Stimulated activated CD4-positive, alpha-beta T cell treated with anti-CD3 and anti-CD28 coated beads, Interleukin-4, amount 100 ng/mL, for 4 hours (primary cell): ENCODE results near the gene TBC1D17.

ENCODE experiments used
- DNase-seq, 2 experiments: peaks; one replicate each; pipeline ENCODE4 v3.0.0-alpha.2; 2020

The TBC1D17 gene

GRCh38 chr19:49877020-49877878 lies at the start of gene TBC1D17, which contains the start of gene AKT1S1:
TBC1D17 (plus strand) TSS chr19:49877702; CDS start chr19:49877724, 22 bp downstream.
AKT1S1 (minus strand) TSS chr19:49877355; CDS start chr19:49873295, 4,060 bp downstream.
- peak; percentile 93 to 99 for DNase-seq

DNA sequence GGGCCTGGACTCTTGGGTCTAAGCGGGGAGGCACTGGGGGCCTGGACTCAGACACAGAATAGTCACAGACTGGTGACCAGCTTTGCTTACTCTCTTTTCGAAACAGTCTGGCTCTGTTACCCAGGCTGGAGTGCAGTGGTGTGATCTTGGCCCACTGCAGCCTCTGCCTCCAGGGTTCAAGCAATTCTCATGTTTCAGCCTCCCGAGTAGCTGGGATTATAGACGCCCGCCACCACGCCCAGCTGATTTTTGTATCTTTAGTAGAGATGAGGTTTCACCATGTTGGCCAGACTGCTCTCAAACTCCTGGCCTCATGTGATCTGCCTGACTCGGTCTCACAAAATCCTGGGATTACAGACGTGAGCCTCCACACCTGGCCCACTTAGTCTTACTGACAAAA lies 48.3 kb upstream of the TBC1D17 start:
- no peak for DNase-seq

GRCh38 chr19:49829721-49830120 lies 47.8 kb upstream of the TBC1D17 start:
- no peak for DNase-seq

GRCh38 chr19:49830766-49831165 lies 46.7 kb upstream of the TBC1D17 start:
- DNase-seq = no peak

DNA sequence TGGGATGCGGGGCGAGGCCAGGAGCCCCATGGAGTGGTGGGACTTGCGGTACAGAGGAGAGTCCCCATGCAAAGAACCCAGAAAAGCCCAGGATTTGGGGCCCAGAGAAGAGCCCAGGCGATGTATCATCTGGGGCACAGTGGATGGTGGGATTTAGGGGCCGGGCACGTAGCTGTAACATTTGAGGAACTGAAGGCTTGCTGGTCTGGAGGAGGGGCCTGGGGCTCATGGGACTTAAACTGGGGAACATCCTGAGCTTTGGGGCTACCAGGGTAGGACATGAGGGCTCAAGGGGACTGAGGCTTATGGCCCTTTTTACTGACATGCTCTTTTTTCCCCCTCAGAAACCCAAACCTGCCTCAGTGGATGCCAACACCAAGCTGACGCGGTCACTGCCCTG lies 45.9 kb upstream of the TBC1D17 start:
- no peak for DNase-seq

- no peak for DNase-seq
Observed at GRCh38 chr19:49832556-49832955, 44.9 kb upstream of the TBC1D17 start.

DNA sequence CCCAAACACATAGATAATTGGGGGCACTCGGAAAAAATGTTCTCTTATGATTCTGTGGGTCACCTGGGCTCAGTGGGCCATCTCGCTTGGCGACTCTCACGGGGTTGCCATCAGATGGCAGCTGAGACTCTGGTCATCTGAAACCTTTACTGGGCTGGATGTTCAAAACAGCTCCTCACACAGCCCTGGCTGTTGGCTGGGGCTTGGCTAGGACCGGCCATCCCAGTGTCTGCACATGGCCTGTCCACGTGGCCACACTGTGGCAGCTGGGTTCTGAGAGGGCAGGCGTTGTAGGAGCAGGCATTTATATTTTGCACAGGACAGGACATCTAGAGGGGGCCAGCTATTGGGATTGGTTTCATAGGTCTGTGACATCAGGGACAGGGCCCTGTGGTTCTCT lies 43.9 kb upstream of the TBC1D17 start:
- no peak for DNase-seq

DNA sequence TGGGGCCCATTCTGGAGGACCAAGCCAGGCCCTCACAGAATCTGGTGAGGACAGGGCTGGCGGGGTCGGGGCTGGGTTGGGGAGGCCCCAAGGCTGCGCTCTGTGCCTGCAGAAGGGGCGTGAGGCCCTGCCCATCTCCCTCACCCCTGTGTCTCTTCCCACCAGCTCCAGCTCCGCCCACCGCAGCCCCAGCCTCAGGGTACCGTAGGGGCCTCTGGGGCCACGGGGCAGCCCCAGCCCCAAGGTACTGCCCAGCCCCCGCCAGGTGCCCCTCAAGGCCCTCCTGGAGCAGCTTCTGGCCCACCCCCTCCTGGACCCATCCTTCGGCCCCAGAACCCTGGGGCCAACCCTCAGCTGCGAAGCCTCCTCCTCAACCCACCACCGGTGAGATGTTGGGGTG lies 41.9 kb upstream of the TBC1D17 start:
- DNase-seq = no peak

GRCh38 chr19:49836176-49837008 lies 41.1 kb upstream of the TBC1D17 start:
- no peak for DNase-seq

- DNase-seq = no peak
Observed at GRCh38 chr19:49837009-49837310, 40.5 kb upstream of the TBC1D17 start.

DNA sequence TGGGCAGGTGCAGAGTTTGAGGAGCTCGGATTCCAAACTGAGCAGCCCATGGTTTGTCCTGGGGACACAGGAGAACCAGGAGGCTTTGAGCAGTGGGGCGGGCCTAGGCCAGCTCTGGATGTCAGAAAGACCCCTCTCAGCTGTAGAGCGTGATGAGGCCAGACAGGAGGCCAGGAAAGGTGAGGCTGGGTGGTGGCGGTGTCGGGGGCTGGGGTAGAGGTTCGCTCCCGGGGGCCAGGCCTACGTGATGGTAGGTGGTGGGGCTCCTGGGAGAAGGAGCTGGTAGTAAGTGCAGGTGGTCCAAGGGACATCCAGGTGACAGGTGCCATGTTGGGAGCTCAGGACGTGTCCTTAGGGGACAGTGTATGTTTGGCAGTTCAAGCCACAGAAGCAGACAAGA lies 40.1 kb upstream of the TBC1D17 start:
- DNase-seq = no peak

- no peak for DNase-seq
Observed at GRCh38 chr19:49838885-49839588, 38.5 kb upstream of the TBC1D17 start.

GRCh38 chr19:49839713-49840112 lies 37.8 kb upstream of the TBC1D17 start:
- no peak for DNase-seq

DNA sequence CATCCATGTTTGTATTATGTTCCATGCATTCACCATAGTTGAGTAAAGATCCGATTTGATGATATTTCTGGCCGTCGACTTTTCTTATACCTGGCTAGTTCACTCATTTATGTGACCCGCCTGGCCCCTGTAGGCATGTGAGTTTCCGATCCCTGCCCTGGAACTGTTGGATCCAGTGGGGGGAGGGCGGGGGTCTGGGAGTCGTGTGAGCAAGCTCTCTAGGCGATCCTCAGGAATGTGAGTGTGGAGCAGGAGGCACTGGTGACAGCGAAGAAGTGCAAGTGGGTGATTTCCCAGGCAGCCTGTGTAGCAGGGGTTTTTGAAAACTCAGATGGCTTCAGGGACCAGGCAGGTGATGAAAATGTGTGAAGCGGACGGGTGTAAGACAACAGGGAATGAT lies 37.2 kb upstream of the TBC1D17 start:
- no peak for DNase-seq

- no peak for DNase-seq
Observed at GRCh38 chr19:49840736-49841249, 36.7 kb upstream of the TBC1D17 start.

DNA sequence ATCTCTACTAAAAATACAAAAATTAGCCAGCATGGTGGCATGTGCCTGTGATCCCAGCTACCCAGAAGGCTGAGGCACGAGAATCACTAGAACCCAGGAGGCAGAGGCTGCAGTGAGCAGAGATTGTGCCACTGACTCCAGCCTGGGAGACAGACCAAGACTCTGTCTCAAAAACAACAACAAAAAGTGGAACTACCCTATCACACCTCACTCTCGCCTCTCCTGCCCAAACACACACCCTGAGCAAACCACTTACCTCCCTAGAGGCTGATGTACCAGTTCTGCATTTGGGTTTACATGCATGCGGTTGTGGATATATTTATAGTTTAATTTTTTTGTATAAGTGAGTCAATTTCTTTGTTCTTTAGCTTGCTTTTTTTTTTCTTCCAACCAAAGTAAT lies 34.2 kb upstream of the TBC1D17 start:
- DNase-seq = no peak

GRCh38 chr19:49844138-49845095 lies 33.1 kb upstream of the TBC1D17 start:
- DNase-seq = no peak

DNA sequence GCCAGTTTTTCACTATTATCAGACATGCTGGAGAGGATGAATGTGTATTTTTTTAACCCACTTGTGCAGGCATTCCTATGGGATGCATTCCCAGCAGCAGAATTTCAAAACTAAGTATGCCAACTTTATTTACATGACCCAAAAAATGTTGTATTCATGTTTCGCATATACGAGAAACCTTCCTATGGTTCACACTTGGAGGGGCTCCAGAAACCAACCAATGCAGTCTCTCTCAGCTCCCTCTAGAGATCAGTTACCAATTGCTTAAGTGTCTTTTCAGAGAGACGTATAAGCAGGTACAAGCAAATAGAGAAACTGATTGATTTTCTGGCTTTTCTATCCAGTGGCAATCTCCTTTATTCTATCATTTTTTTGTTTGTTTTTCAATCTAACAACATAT lies 32.1 kb upstream of the TBC1D17 start:
- DNase-seq = no peak

- DNase-seq = no peak
Observed at GRCh38 chr19:49846408-49846807, 31.1 kb upstream of the TBC1D17 start.

DNA sequence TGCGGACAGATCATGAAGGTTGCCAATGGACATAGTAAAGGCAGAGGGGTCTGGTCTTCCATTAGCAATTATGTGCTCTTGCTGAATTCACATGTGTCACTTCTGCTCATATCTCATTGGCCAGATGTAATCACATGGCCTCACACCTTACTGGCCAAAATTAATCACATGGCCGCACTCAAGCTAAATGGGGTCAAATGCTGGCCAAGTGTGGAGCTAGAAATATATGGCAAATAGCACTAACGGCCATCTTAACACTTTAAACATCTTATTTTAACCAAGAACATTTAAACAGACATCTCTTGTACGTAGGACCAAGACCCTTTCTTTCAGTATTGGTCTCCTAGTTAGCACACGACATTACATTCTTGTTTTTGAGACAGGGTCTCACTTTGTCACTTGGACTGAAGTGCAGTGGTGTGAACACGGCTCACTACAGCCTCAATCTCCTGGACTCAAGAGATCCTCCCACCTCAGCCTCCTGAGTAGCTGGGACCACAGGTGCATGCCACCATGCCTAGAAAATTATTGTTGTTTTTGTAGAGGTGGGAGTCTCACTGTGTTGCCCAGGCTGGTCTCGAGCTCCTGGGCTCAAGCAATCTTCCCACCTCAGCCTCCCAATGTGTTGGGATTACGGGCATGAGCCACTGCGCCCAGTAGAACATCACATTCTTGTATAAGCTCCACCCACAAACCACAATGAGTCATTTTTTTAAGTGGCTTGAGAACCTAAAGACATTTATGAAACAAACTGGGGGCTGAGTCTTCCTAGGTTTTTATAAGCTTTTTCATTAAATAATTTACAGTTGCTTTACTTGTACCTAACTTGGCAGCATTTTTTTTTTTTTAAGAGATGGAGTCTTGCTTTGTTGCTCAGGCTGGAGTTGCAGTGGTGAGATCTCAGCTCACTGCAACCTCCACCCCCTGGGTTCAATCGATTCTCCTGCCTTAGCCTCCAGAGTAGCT lies 29.5 kb upstream of the TBC1D17 start:
- DNase-seq = no peak

GRCh38 chr19:49848938-49849337 lies 28.6 kb upstream of the TBC1D17 start:
- DNase-seq = no peak
